Panc1 (cell line): ENCODE measurements around the gene DGKD. TPM values are rescaled to one million over a fixed set of nuclear protein-coding genes. Genes with fewer than 3 reads are reported as not detected.

ENCODE experiments used
- ATAC-seq: fragments of 200-7000 bp; cut with Tn5 transposase; 2 replicates; pipeline ENCODE4 v1.9.1; 2020; ENCODE audit warnings: mild to moderate bottlenecking, moderate library complexity
- BruUV-seq: library from RNA; stranded (reverse); fragments of 400-500 nt; replicated peaks from 2 replicates; lab custom pipeline; 2021; lab: Mats Ljungman, UMichigan
- CTCF ChIA-PET: fragments of 300-600 bp; sonication (Branson Sonifier 250); formaldehyde crosslinking; loops from one replicate; lab custom pipeline; 2022; ENCODE audit warnings: antibody characterized with exemption; lab: Charles Lee
- POLR2A ChIA-PET: fragments of 300-600 bp; sonication (Branson Sonifier 250); formaldehyde crosslinking; loops from one replicate; lab custom pipeline; 2022; ENCODE audit warnings: antibody characterized with exemption; lab: Charles Lee
- DNase-seq: peaks from one replicate; pipeline ENCODE4 v3.0.0-alpha.2; 2010; ENCODE audit warnings: low read depth, low spot score
- H3K27ac ChIP-seq: 2 replicates; pipeline ENCODE4 v1.5.1; 2011; ENCODE audit warnings: mild to moderate bottlenecking, low read length, inconsistent platforms
- H3K27me3 ChIP-seq: fragments of 200-500 bp; sonication (Bioruptor generic); 2 replicates; pipeline ENCODE4 v1.6.0; 2014; ENCODE audit warnings: low read length, inconsistent platforms; ENCODE audit not compliant: control insufficient read depth, insufficient read depth
- H3K36me3 ChIP-seq: fragments of 200-500 bp; sonication (Bioruptor generic); 2 replicates; pipeline ENCODE4 v1.5.1; 2014; ENCODE audit warnings: inconsistent platforms, mild to moderate bottlenecking, low read length, moderate library complexity; ENCODE audit not compliant: control insufficient read depth, insufficient read depth
- H3K4me1 ChIP-seq: 2 replicates; pipeline ENCODE4 v1.5.1; 2011; ENCODE audit warnings: inconsistent platforms, mild to moderate bottlenecking, low read length, moderate library complexity; ENCODE audit not compliant: control insufficient read depth, insufficient read depth
- H3K4me3 ChIP-seq, 2 experiments: 2 replicates each; pipeline ENCODE4 v1.5.1; 2011 to 2012; ENCODE audit warnings: low read depth in 2 of 2, low read length in 2 of 2, mild to moderate bottlenecking in 2 of 2, inconsistent platforms in 1 of 2, moderate library complexity in 1 of 2
- H3K9me3 ChIP-seq: fragments of 200-500 bp; sonication (Bioruptor generic); 2 replicates; pipeline ENCODE4 v1.5.1; 2014; ENCODE audit warnings: low read depth, mild to moderate bottlenecking, inconsistent platforms, low read length, moderate library complexity; ENCODE audit not compliant: control insufficient read depth, insufficient read depth
- CTCF ChIP-seq: fragments of 450-650 bp; IDR thresholded peaks from 2 replicates; pipeline ENCODE4 v1.5.1; 2017; ENCODE audit warnings: mild to moderate bottlenecking
- POLR2AphosphoS5 ChIP-seq: IDR thresholded peaks from 2 replicates; pipeline ENCODE4 v1.6.1; 2012; ENCODE audit warnings: mild to moderate bottlenecking, low read depth, low read length, moderate library complexity
- REST ChIP-seq, 2 experiments: IDR thresholded peaks; 2 replicates each; pipeline ENCODE4 v1.6.1; 2011 to 2012; ENCODE audit warnings: low read depth in 2 of 2, control low read depth in 1 of 2, low read length in 1 of 2, mild to moderate bottlenecking in 1 of 2, moderate library complexity in 1 of 2; ENCODE audit not compliant: insufficient read depth in 1 of 2
- SIN3A ChIP-seq: IDR thresholded peaks from 2 replicates; pipeline ENCODE4 v1.6.1; 2012; ENCODE audit warnings: low read depth, mild to moderate bottlenecking, low read length, moderate library complexity, borderline replicate concordance; ENCODE audit not compliant: insufficient read depth
- TCF7L2 ChIP-seq: IDR thresholded peaks from 2 replicates; pipeline ENCODE4 v1.6.1; 2011; ENCODE audit warnings: mild to moderate bottlenecking, low read depth, low read length, inconsistent platforms
- in situ Hi-C: cut with HindIII; loops from 2 replicates; pipeline ENCODE4 v1.10.0; 2016; ENCODE audit warnings: low sequenced_read_pairs, low pct_unique_long_range_greater_than_20kb
- intact Hi-C: fragments of 100-400 bp; cut with micrococcal nuclease; formaldehyde crosslinking; loops from one replicate; pipeline ENCODE4 v1.10.0; 2022; ENCODE audit not compliant: unreplicated experiment
- total RNA-seq: library from RNA; stranded (reverse); gene quantifications from one replicate; pipeline ENCODE4 v1.2.1, GENCODE V29; 2021; ENCODE audit not compliant: unreplicated experiment

The DGKD gene
- total RNA-seq, 1 experiment from 2014 or later, result 89.0 TPM

GRCh38 chr2:233486357-233486756, 132.1 kb downstream of the DGKD start:
- Histone ChIP-seq H3K9me3 (no peaks in the 10 kb centered on the region), H3K4me3 (no peak overlapping the region), H3K27me3 (no peaks in the 10 kb centered on the region), H3K36me3 (no peaks in the 10 kb centered on the region; the same call in 1 of the 2 replicates), H3K4me1 (peaks cover 21% of the 10 kb centered on the region), H3K27ac (peak overlapping the region; percentile 79)
- CTCF ChIA-PET, result no interaction called here
- intact Hi-C loops, result loop anchor here (5.0 kb wide), 1 partner anchor 221 kb away; no protein-coding TSS in a partner anchor
- no peak for TF ChIP-seq TCF7L2
- no peak for TF ChIP-seq POLR2AphosphoS5
- TF ChIP-seq REST (IDR thresholded peaks at IDR 0.05; ENCODE audit: insufficient read depth in 1 of 2, low read depth in 2 of 2, low read length in 1 of 2), result no peak
- no peak for TF ChIP-seq SIN3A
- TF ChIP-seq CTCF, result no peak
- POLR2A ChIA-PET, result no interaction called here
- in situ Hi-C loops, result no loop called here
- DNase-seq, result no peak
- no peak; the same call in 1 of the 2 replicates for ATAC-seq
- no TSS peak for BruUV-seq

GRCh38 chr2:233486778-233487552, 132.7 kb downstream of the DGKD start:
- no TSS peak for BruUV-seq
- peak; percentile 5 for DNase-seq
- intact Hi-C loops, result loop anchor here (5.0 kb wide), 1 partner anchor 220 kb away; no protein-coding TSS in a partner anchor
- H3K27me3 ChIP-seq, result no peaks in the 10 kb centered on the region
- ChIA-PET CTCF (no interaction called here), POLR2A (no interaction called here)
- no peak overlapping the region for H3K4me3 ChIP-seq
- no peaks in the 10 kb centered on the region for H3K9me3 ChIP-seq
- peak; percentile 83 for ATAC-seq
- in situ Hi-C loops, result no loop called here
- H3K27ac ChIP-seq, result peak overlapping the region; percentile 81
- H3K36me3 ChIP-seq, result no peaks in the 10 kb centered on the region; the same call in 1 of the 2 replicates
- TF ChIP-seq POLR2AphosphoS5, result peak; percentile 44; the same call in 1 of the 2 replicates
- TF ChIP-seq SIN3A, result no peak
- no peak for TF ChIP-seq CTCF
- peak; percentile 95 for TF ChIP-seq TCF7L2
- H3K4me1 ChIP-seq, result peaks cover 21% of the 10 kb centered on the region
